ENCODE data around the gene MARK4.

- TF ChIP-seq CTCF (IDR thresholded peaks at IDR 0.05) = no peak
- TF ChIP-seq POLR2A (IDR thresholded peaks at IDR 0.05) = no peak
- no peak for TF ChIP-seq EP300 (IDR thresholded peaks at IDR 0.05)
Measured at GRCh38 chr19:45296355-45296754, 45.3 kb downstream of the MARK4 start.

Data from gastroesophageal sphincter (tissue), 3 donors.